GM21825 (cell line): ENCODE measurements around the gene TCF7L2.
"Not testable (repeated sequence)": the region's sequence is repeated elsewhere in the genome, so short reads cannot be mapped to it uniquely, and the experiment has no call there.

ENCODE experiments used
- ATAC-seq: cut with Tn5 transposase; IDR thresholded peaks from one replicate; pipeline ENCODE4 v1.9.1; 2021; ENCODE audit warnings: mild to moderate bottlenecking, moderate library complexity; ENCODE audit not compliant: unreplicated experiment

TCF7L2 gene

GRCh38 chr10:113089551-113089950 lies 139.5 kb downstream of the TCF7L2 start:
- ATAC-seq: no peak

GRCh38 chr10:113091920-113092319 lies 141.9 kb downstream of the TCF7L2 start:
- ATAC-seq: no peak

GRCh38 chr10:113093188-113094113 lies 143.4 kb downstream of the TCF7L2 start:
- ATAC-seq: peak; percentile 52

- ATAC-seq: peak; percentile 70
Measured at GRCh38 chr10:113094114-113094486, 144.1 kb downstream of the TCF7L2 start.

GRCh38 chr10:113095419-113096127 lies 145.5 kb downstream of the TCF7L2 start:
- no peak for ATAC-seq

GRCh38 chr10:113096128-113096996 lies 146.3 kb downstream of the TCF7L2 start:
- ATAC-seq: no peak

- ATAC-seq: no peak
Measured at GRCh38 chr10:113097036-113097435, 147.0 kb downstream of the TCF7L2 start.

GRCh38 chr10:113099431-113100183 lies 149.6 kb downstream of the TCF7L2 start:
- no peak for ATAC-seq

GRCh38 chr10:113100281-113100680 lies 150.2 kb downstream of the TCF7L2 start:
- ATAC-seq: no peak

- no peak for ATAC-seq
Measured at GRCh38 chr10:113103131-113103840, 153.2 kb downstream of the TCF7L2 start.

GRCh38 chr10:113104047-113104446 lies 154.0 kb downstream of the TCF7L2 start:
- ATAC-seq: no peak

- no peak for ATAC-seq
Measured at GRCh38 chr10:113108194-113108835, 158.3 kb downstream of the TCF7L2 start.

- no peak for ATAC-seq
Measured at GRCh38 chr10:113108948-113109347, 158.9 kb downstream of the TCF7L2 start.

- not testable (repeated sequence) for ATAC-seq
Measured at GRCh38 chr10:113109482-113109881, 159.4 kb downstream of the TCF7L2 start.

GRCh38 chr10:113111260-113111659 lies 161.2 kb downstream of the TCF7L2 start:
- no peak for ATAC-seq

- no peak for ATAC-seq
Measured at GRCh38 chr10:113111900-113112853, 162.1 kb downstream of the TCF7L2 start.

GRCh38 chr10:113113241-113113640 lies 163.2 kb downstream of the TCF7L2 start:
- ATAC-seq: no peak

GRCh38 chr10:113113918-113114317 lies 163.9 kb downstream of the TCF7L2 start:
- ATAC-seq: no peak
